HG03432 (cell line): ENCODE results near the gene ARSI.

Source experiments
- ATAC-seq: cut with Tn5 transposase; IDR thresholded peaks from one replicate; pipeline ENCODE4 v1.9.1; 2021; ENCODE audit warnings: mild to moderate bottlenecking, moderate library complexity; ENCODE audit not compliant: unreplicated experiment

The ARSI gene

GRCh38 chr5:150327139-150327538, 24.4 kb upstream of the ARSI start:
- ATAC-seq, result no peak

- ATAC-seq, result no peak
These were observed 24.0 kb upstream of the ARSI start for GRCh38 chr5:150326707-150327106.

- no peak for ATAC-seq
These were observed 22.7 kb upstream of the ARSI start for GRCh38 chr5:150325426-150325825.

GRCh38 chr5:150323819-150324218, 21.1 kb upstream of the ARSI start:
- ATAC-seq, result no peak

GRCh38 chr5:150323092-150323491, 20.4 kb upstream of the ARSI start:
- ATAC-seq, result no peak

GRCh38 chr5:150322202-150322601, 19.5 kb upstream of the ARSI start:
- no peak for ATAC-seq

GRCh38 chr5:150321784-150322183, 19.1 kb upstream of the ARSI start:
- ATAC-seq, result no peak

GRCh38 chr5:150321211-150321610, 18.5 kb upstream of the ARSI start:
- no peak for ATAC-seq

- no peak for ATAC-seq
These were observed 17.4 kb upstream of the ARSI start for GRCh38 chr5:150320044-150320613.

- ATAC-seq, result no peak
These were observed 16.7 kb upstream of the ARSI start for GRCh38 chr5:150319484-150319790.

- no peak for ATAC-seq
These were observed 16.1 kb upstream of the ARSI start for GRCh38 chr5:150318613-150319483.

- ATAC-seq, result no peak
These were observed 14.6 kb upstream of the ARSI start for GRCh38 chr5:150317048-150318003.

- ATAC-seq, result no peak
These were observed 13.6 kb upstream of the ARSI start for GRCh38 chr5:150316320-150316719.

- no peak for ATAC-seq
These were observed 12.5 kb upstream of the ARSI start for GRCh38 chr5:150315245-150315644.

- no peak for ATAC-seq
These were observed 11.4 kb upstream of the ARSI start for GRCh38 chr5:150313921-150314716.

- ATAC-seq, result no peak
These were observed 10.8 kb upstream of the ARSI start for GRCh38 chr5:150313501-150313900.

GRCh38 chr5:150312518-150312917, 9.8 kb upstream of the ARSI start:
- no peak for ATAC-seq

- no peak for ATAC-seq
These were observed 8.4 kb upstream of the ARSI start for GRCh38 chr5:150311015-150311692.

GRCh38 chr5:150310246-150310645, 7.5 kb upstream of the ARSI start:
- ATAC-seq, result no peak

GRCh38 chr5:150309886-150310239, 7.2 kb upstream of the ARSI start:
- ATAC-seq, result no peak
